GM18873 (cell line): ENCODE results near the gene WDR18.
"Not testable (repeated sequence)": the region's sequence is repeated elsewhere in the genome, so short reads cannot be mapped to it uniquely, and the experiment has no call there.

Source experiments
- ATAC-seq: cut with Tn5 transposase; IDR thresholded peaks from one replicate; pipeline ENCODE4 v1.9.1; 2021; ENCODE audit warnings: mild to moderate bottlenecking, moderate library complexity, moderate number of reproducible peaks; ENCODE audit not compliant: unreplicated experiment, low FRiP score

WDR18 gene

GRCh38 chr19:1017115-1017905 lies 33.2 kb downstream of the WDR18 start:
- ATAC-seq: no peak

- ATAC-seq: no peak
Observed at GRCh38 chr19:1017906-1018305, 33.8 kb downstream of the WDR18 start.

GRCh38 chr19:1018393-1018792 lies 34.2 kb downstream of the WDR18 start:
- ATAC-seq: no peak

- ATAC-seq: no peak
Observed at GRCh38 chr19:1018932-1019615, 34.9 kb downstream of the WDR18 start.

GRCh38 chr19:1019616-1019961 lies 35.4 kb downstream of the WDR18 start:
- ATAC-seq: no peak

GRCh38 chr19:1019980-1020867 lies 36.1 kb downstream of the WDR18 start:
- no peak for ATAC-seq

- peak; percentile 66 for ATAC-seq
Observed at GRCh38 chr19:1020868-1021425, 36.8 kb downstream of the WDR18 start, which contains the start of gene TMEM259. Gene TMEM259 (minus strand): TSS chr19:1021123. CDS start chr19:1020996, 127 bp downstream.

GRCh38 chr19:1023883-1024188 lies 39.7 kb downstream of the WDR18 start:
- not testable (repeated sequence) for ATAC-seq

GRCh38 chr19:1025080-1025479 lies 40.9 kb downstream of the WDR18 start:
- not testable (repeated sequence) for ATAC-seq

- no peak for ATAC-seq
Observed at GRCh38 chr19:1025960-1026782, 42.0 kb downstream of the WDR18 start, which contains the start of gene CNN2. Gene CNN2 (plus strand): TSS chr19:1026608. CDS start chr19:1026662, 54 bp downstream.

GRCh38 chr19:1026783-1027649 lies 42.9 kb downstream of the WDR18 start:
- no peak for ATAC-seq

- no peak for ATAC-seq
Observed at GRCh38 chr19:1027650-1028061, 43.5 kb downstream of the WDR18 start.

GRCh38 chr19:1028062-1028926 lies 44.1 kb downstream of the WDR18 start:
- ATAC-seq: no peak

- ATAC-seq: no peak
Observed at GRCh38 chr19:1032264-1032867, 48.2 kb downstream of the WDR18 start.

- ATAC-seq: no peak
Observed at GRCh38 chr19:1035998-1036621, 52.0 kb downstream of the WDR18 start.

- ATAC-seq: no peak
Observed at GRCh38 chr19:1037621-1038064, 53.5 kb downstream of the WDR18 start.
